Mesendoderm (in vitro differentiated cells): ENCODE data around the gene EXTL1.

Experiments
- DNase-seq: peaks from one replicate; pipeline ENCODE4 v3.0.0; 2013
- H2AK5ac ChIP-seq: 2 replicates; pipeline ENCODE4 v1.6.1; 2013; ENCODE audit warnings: low read length, inconsistent platforms
- H2BK120ac ChIP-seq: 2 replicates; pipeline ENCODE4 v1.6.1; 2013; ENCODE audit warnings: low read depth, mild to moderate bottlenecking, low read length, moderate library complexity, mixed read lengths
- H2BK15ac ChIP-seq: replicated peaks from 2 replicates; pipeline ENCODE4 v1.6.1; 2013; ENCODE audit warnings: low read depth, mild to moderate bottlenecking, moderate library complexity
- H2BK5ac ChIP-seq: 2 replicates; pipeline ENCODE4 v1.6.1; 2013; ENCODE audit warnings: low read length, inconsistent platforms
- H3K18ac ChIP-seq: 2 replicates; pipeline ENCODE4 v1.6.1; 2013; ENCODE audit warnings: mild to moderate bottlenecking, low read length, mixed read lengths
- H3K23ac ChIP-seq: one replicate; pipeline ENCODE4 v1.6.1; 2013; ENCODE audit warnings: low read length
- H3K27ac ChIP-seq: 2 replicates; pipeline ENCODE4 v1.5.1; 2013; ENCODE audit warnings: low read depth, mild to moderate bottlenecking, inconsistent platforms, low read length, moderate library complexity
- H3K27me3 ChIP-seq: 2 replicates; pipeline ENCODE4 v1.6.1; 2013; ENCODE audit warnings: low read length, control low read depth, mild to moderate bottlenecking, inconsistent platforms; ENCODE audit not compliant: insufficient read depth, poor library complexity
- H3K36me3 ChIP-seq: 2 replicates; pipeline ENCODE4 v1.6.1; 2013; ENCODE audit warnings: low read length, inconsistent platforms; ENCODE audit not compliant: control insufficient read depth, insufficient read depth
- H3K4ac ChIP-seq: one replicate; pipeline ENCODE4 v1.6.1; 2013; ENCODE audit warnings: low read depth, mild to moderate bottlenecking, low read length, moderate library complexity
- H3K4me1 ChIP-seq: 2 replicates; pipeline ENCODE4 v1.6.1; 2013; ENCODE audit warnings: low read depth, low read length, inconsistent platforms; ENCODE audit not compliant: control insufficient read depth
- H3K4me2 ChIP-seq: 2 replicates; pipeline ENCODE4 v1.6.1; 2013; ENCODE audit warnings: low read length
- H3K4me3 ChIP-seq: 2 replicates; pipeline ENCODE4 v1.5.1; 2013; ENCODE audit warnings: mild to moderate bottlenecking, low read length
- H3K56ac ChIP-seq: one replicate; pipeline ENCODE4 v1.6.1; 2013; ENCODE audit warnings: low read length
- H3K79me1 ChIP-seq: 2 replicates; pipeline ENCODE4 v1.6.1; 2013; ENCODE audit warnings: low read length, inconsistent platforms
- H3K79me2 ChIP-seq: 2 replicates; pipeline ENCODE4 v1.6.1; 2013; ENCODE audit warnings: mild to moderate bottlenecking, low read length; ENCODE audit not compliant: control insufficient read depth, insufficient read depth
- H3K9ac ChIP-seq: 2 replicates; pipeline ENCODE4 v1.6.1; 2013; ENCODE audit warnings: low read length, inconsistent platforms
- H4K5ac ChIP-seq: one replicate; pipeline ENCODE4 v1.6.1; 2013; ENCODE audit warnings: low read length
- H4K8ac ChIP-seq: one replicate; pipeline ENCODE4 v1.6.1; 2013; ENCODE audit warnings: low read depth, mild to moderate bottlenecking, control low read depth, low read length, moderate library complexity
- WGBS: extraction: QIAGEN DNeasy Blood & Tissue Kit; methylation state at CpG from one replicate; pipeline ENCODE4 v1.1.7; 2013; ENCODE audit warnings: low lambda C conversion rate, missing lambda C conversion rate; ENCODE audit not compliant: insufficient coverage; ENCODE audit errors: extremely low coverage; 5-methylcytosine and 5-hydroxymethylcytosine counted together

The EXTL1 gene

DNA sequence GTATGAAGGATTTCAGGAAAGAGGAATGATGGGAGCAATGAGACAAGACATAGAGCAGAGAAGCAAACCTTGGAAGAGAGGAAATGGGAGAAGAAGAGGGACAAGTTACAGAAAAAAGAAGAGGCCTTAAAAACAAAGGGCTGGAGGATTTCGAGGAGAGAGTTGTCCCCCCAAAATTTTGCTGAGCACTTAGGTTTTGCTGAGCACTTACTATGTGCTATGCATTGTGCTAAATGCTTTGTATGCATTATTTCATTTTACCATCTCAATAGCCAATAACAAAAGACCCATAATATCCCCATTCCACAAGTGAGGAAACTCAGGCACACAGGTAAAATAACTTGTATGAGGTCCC is 48.3 kb downstream of the EXTL1 start:
- Histone ChIP-seq H3K36me3 (no peaks in the 10 kb centered on the region), H3K4me1 (peaks cover 9% of the 10 kb centered on the region), H3K79me2 (no peaks in the 10 kb centered on the region), H3K18ac (no peak overlapping the region), H3K56ac (no peak overlapping the region), H2BK5ac (no peak overlapping the region), H3K79me1 (no peaks in the 10 kb centered on the region), H2AK5ac (no peak overlapping the region), H2BK15ac (no peak overlapping the region), H3K4ac (no peak overlapping the region), H4K5ac (no peak overlapping the region), H3K9ac (no peak overlapping the region), H3K4me2 (no peak overlapping the region), H3K23ac (no peak overlapping the region), H3K27ac (no peak overlapping the region), H3K4me3 (no peak overlapping the region), H4K8ac (no peak overlapping the region), H3K27me3 (no peaks in the 10 kb centered on the region), H2BK120ac (no peak overlapping the region)
- no peak for DNase-seq
- WGBS = no CpG with 5 or more reads among the region's 1 CpG

GRCh38 chr1:26070296-26070962 is 48.9 kb downstream of the EXTL1 start:
- no peak overlapping the region for H2BK15ac ChIP-seq
- no peaks in the 10 kb centered on the region for H3K27me3 ChIP-seq
- DNase-seq = no peak
- H2AK5ac ChIP-seq = no peak overlapping the region
- no peak overlapping the region for H3K4me2 ChIP-seq
- H3K56ac ChIP-seq = no peak overlapping the region
- no CpG with 5 or more reads among the region's 4 CpGs for WGBS
- H3K9ac ChIP-seq = no peak overlapping the region
- peaks cover 9% of the 10 kb centered on the region for H3K4me1 ChIP-seq
- no peak overlapping the region for H3K23ac ChIP-seq
- H3K4me3 ChIP-seq = no peak overlapping the region
- no peak overlapping the region for H3K4ac ChIP-seq
- H3K79me1 ChIP-seq = no peaks in the 10 kb centered on the region
- no peak overlapping the region for H2BK120ac ChIP-seq
- no peak overlapping the region for H4K5ac ChIP-seq
- H3K18ac ChIP-seq = no peak overlapping the region
- no peaks in the 10 kb centered on the region for H3K79me2 ChIP-seq
- no peak overlapping the region for H4K8ac ChIP-seq
- no peaks in the 10 kb centered on the region for H3K36me3 ChIP-seq
- H2BK5ac ChIP-seq = no peak overlapping the region
- H3K27ac ChIP-seq = no peak overlapping the region

- Histone ChIP-seq H3K79me1 (no peaks in the 10 kb centered on the region), H3K18ac (no peak overlapping the region), H3K27me3 (no peaks in the 10 kb centered on the region), H2BK5ac (no peak overlapping the region), H3K4me2 (no peak overlapping the region), H3K4me1 (peaks cover 9% of the 10 kb centered on the region), H3K9ac (no peak overlapping the region), H2BK120ac (no peak overlapping the region), H3K4ac (no peak overlapping the region), H3K23ac (no peak overlapping the region), H3K4me3 (no peak overlapping the region), H2AK5ac (no peak overlapping the region), H2BK15ac (no peak overlapping the region), H3K36me3 (no peaks in the 10 kb centered on the region), H3K79me2 (no peaks in the 10 kb centered on the region), H4K5ac (no peak overlapping the region), H4K8ac (no peak overlapping the region), H3K27ac (no peak overlapping the region), H3K56ac (no peak overlapping the region)
- DNase-seq = no peak
- WGBS = no CpG with 5 or more reads among the region's 6 CpGs
These were observed 49.4 kb downstream of the EXTL1 start for GRCh38 chr1:26070963-26071342.

DNA sequence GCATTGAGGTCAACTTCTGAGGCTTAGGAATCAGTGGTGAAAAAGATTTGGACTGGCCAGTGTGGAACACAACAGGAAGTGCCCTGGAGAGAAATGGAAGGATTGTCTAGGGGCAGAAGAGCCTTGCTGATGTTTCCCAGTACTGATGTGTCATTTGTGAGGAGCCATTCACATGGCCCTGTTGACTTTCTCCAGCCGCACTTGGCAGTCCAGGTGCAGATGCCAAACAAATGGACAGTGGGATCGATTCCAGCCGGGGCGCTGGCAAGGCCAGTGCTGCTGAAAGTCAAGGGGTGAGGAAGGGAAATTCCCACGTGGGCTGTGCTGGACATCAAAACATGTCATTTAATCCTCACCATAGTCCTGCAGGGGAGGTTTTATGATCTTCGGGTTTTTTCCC is 50.7 kb downstream of the EXTL1 start:
- Histone ChIP-seq H4K8ac (no peak overlapping the region), H3K79me2 (no peaks in the 10 kb centered on the region), H3K56ac (no peak overlapping the region), H3K27ac (no peak overlapping the region), H3K9ac (no peak overlapping the region), H2AK5ac (no peak overlapping the region), H3K79me1 (no peaks in the 10 kb centered on the region), H3K4me2 (no peak overlapping the region), H2BK120ac (no peak overlapping the region), H3K4ac (no peak overlapping the region), H3K4me1 (peaks cover 2% of the 10 kb centered on the region), H3K18ac (no peak overlapping the region), H2BK15ac (no peak overlapping the region), H2BK5ac (no peak overlapping the region), H3K36me3 (no peaks in the 10 kb centered on the region), H3K4me3 (no peak overlapping the region), H3K23ac (no peak overlapping the region), H3K27me3 (no peaks in the 10 kb centered on the region), H4K5ac (no peak overlapping the region)
- no CpG with 5 or more reads among the region's 6 CpGs for WGBS
- no peak for DNase-seq

DNA sequence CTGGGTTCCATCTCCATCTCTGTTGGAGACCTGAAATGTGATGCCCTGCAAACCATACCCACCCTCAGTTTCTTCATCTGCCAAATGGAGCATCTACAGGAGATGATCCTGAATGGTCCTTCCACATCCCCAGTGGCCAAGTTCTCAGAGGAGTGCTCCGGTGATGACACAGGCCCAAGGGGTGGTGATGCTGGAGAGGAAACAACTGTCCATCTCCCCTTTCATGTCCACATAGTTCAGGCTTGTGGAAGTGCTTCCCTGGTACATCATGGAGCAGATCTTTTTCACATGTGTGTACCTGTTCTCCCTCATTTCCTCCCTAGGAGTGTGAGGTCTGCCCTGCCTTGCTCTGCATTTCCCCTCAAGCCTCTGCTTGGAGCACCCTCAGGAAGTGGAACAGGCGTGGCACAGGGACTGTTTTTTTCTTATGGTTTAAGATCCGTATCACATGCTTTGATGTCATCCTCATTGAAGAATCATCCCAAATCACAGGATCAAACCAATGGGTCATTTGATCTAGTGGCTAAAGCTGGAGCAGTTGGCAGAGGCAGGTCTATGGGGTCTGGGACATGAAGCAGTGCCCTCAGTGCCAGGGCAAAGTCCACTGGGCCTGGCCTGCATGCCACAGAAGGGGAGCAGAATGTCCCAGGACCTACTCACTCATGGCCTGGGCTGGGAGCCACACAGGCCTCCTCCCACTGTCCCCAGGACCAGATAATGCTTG is 54.0 kb downstream of the EXTL1 start:
- no peak overlapping the region for H2BK5ac ChIP-seq
- no peak for DNase-seq
- no peak overlapping the region for H3K27ac ChIP-seq
- H2AK5ac ChIP-seq = peak overlapping the region; percentile 27
- H3K4me2 ChIP-seq = no peak overlapping the region
- H4K8ac ChIP-seq = no peak overlapping the region
- no peak overlapping the region for H3K9ac ChIP-seq
- no peaks in the 10 kb centered on the region for H3K27me3 ChIP-seq
- H3K79me1 ChIP-seq = no peaks in the 10 kb centered on the region
- H3K4me1 ChIP-seq = peaks cover 5% of the 10 kb centered on the region
- H3K23ac ChIP-seq = no peak overlapping the region
- no peak overlapping the region for H2BK120ac ChIP-seq
- no peak overlapping the region for H3K56ac ChIP-seq
- WGBS = no CpG with 5 or more reads among the region's 3 CpGs
- no peak overlapping the region for H3K4me3 ChIP-seq
- H4K5ac ChIP-seq = no peak overlapping the region
- H3K36me3 ChIP-seq = no peaks in the 10 kb centered on the region
- no peak overlapping the region for H3K18ac ChIP-seq
- H2BK15ac ChIP-seq = no peak overlapping the region
- no peaks in the 10 kb centered on the region for H3K79me2 ChIP-seq
- no peak overlapping the region for H3K4ac ChIP-seq

DNA sequence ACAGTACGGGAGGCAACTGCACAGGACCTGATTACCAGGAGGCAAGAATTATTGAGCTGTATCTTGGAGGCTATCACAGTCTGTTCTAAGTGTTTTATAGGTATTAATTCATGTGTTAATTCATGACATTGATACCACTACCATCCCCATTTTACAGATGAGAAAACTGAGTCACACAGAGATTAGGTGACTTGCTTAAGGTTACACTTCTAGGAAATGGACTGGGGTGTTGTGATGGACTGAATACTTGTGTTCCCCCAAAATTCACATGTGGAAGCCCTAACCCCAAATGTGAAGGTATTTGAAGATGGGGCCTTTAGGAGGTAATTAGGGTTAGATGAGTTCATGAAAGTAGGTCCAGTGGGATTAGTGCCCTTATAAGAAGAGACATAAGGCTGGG is 55.9 kb downstream of the EXTL1 start:
- H3K4ac ChIP-seq = no peak overlapping the region
- H3K36me3 ChIP-seq = no peaks in the 10 kb centered on the region
- H3K79me1 ChIP-seq = no peaks in the 10 kb centered on the region
- no peak overlapping the region for H3K9ac ChIP-seq
- DNase-seq = no peak
- no peak overlapping the region for H2AK5ac ChIP-seq
- H2BK120ac ChIP-seq = no peak overlapping the region
- no peak overlapping the region for H3K4me3 ChIP-seq
- no peak overlapping the region for H3K56ac ChIP-seq
- no peak overlapping the region for H3K4me2 ChIP-seq
- no peak overlapping the region for H3K23ac ChIP-seq
- H4K5ac ChIP-seq = no peak overlapping the region
- no peaks in the 10 kb centered on the region for H3K79me2 ChIP-seq
- no peaks in the 10 kb centered on the region for H3K27me3 ChIP-seq
- H3K4me1 ChIP-seq = peaks cover 5% of the 10 kb centered on the region
- no peak overlapping the region for H2BK15ac ChIP-seq
- no peak overlapping the region for H3K18ac ChIP-seq
- no peak overlapping the region for H3K27ac ChIP-seq
- no peak overlapping the region for H2BK5ac ChIP-seq
- no CpG with 5 or more reads among the region's 1 CpG for WGBS
- H4K8ac ChIP-seq = no peak overlapping the region
